Measurements from ENCODE around the gene ATG7.
"Not testable (repeated sequence)": the region's sequence is repeated elsewhere in the genome, so short reads cannot be mapped to it uniquely, and the experiment has no call there.

The ATG7 gene

GRCh38 chr3:11452312-11452711 lies 180.1 kb downstream of the ATG7 start:
- TF ChIP-seq CTCF (IDR thresholded peaks at IDR 0.05; ENCODE audit: borderline replicate concordance, insufficient read depth, low read depth, low read length) = no peak
- H3K4me3 ChIP-seq (ENCODE audit: low read depth, low read length) = no peak overlapping the region

DNA sequence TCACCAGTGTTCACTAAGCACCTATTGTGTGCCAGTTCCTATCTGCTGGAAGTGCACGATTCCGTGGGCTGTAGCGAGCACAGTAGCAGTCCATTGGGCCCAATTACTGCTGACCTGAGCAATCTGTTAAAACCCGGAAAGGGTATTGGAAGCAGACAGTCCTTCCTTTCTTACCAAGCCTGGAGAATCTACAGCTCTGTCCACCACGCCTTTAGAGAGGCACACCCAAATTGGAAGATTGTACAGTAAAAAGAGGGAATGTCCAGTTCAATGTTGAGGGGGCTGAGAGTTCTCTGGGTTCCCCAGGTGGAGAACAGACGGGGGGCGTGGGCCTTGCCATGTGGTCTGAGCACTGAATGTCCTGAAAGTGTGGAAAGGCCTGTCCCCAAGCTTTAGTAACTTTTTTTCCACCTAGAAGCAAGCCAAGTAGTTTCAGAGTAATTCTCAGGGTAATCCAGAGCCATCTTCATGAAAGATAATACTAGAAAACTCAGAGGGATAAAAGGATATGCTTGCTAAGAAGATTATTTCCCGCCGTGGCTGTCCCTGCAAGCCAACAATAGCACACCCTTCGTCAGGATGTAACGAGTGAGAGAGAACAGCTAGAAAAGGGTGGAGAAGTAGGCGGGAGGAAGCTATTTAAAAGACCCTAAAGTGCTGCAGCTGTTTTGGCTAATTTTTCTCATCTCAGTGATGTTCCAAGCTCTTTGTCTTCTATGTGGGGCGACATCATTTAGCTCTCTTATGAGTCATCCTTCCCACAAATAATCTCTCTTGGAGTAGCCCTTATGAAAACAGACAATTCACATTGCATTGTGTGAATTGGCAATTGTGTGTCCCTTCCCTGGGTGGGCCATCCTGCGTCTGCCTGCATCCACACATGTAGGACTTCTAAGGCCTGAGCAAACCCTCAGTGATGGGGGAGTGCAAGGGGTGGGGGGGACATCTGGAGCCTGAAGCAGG lies 181.0 kb downstream of the ATG7 start:
- no peak overlapping the region for H3K4me3 ChIP-seq (ENCODE audit: low read depth, low read length)
- no peak for TF ChIP-seq CTCF (IDR thresholded peaks at IDR 0.05; ENCODE audit: borderline replicate concordance, insufficient read depth, low read depth, low read length)

DNA sequence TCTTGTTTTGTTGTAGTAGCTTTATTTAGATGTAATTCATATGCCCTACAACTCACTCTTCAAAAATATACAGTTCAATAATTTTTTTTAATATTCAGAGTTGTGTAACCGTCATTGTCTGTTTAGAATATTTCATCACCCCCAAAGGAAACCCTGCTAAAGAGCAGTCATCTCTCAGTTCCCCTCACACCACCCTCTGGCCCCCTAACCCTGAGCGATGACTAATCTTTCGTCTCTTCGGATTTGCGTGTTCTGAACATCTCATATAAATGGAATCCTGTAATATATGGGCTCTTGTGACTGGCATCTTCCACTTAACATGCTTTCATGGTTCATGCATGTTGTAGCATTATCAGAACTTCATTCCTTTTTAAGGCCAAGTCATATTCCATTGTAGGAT lies 183.8 kb downstream of the ATG7 start:
- no peak overlapping the region for H3K4me3 ChIP-seq (ENCODE audit: low read depth, low read length)
- TF ChIP-seq CTCF (IDR thresholded peaks at IDR 0.05; ENCODE audit: borderline replicate concordance, insufficient read depth, low read depth, low read length) = no peak

GRCh38 chr3:11457135-11457534 lies 184.9 kb downstream of the ATG7 start:
- no peak for TF ChIP-seq CTCF (IDR thresholded peaks at IDR 0.05; ENCODE audit: borderline replicate concordance, insufficient read depth, low read depth, low read length)
- H3K4me3 ChIP-seq (ENCODE audit: low read depth, low read length) = no peak overlapping the region

DNA sequence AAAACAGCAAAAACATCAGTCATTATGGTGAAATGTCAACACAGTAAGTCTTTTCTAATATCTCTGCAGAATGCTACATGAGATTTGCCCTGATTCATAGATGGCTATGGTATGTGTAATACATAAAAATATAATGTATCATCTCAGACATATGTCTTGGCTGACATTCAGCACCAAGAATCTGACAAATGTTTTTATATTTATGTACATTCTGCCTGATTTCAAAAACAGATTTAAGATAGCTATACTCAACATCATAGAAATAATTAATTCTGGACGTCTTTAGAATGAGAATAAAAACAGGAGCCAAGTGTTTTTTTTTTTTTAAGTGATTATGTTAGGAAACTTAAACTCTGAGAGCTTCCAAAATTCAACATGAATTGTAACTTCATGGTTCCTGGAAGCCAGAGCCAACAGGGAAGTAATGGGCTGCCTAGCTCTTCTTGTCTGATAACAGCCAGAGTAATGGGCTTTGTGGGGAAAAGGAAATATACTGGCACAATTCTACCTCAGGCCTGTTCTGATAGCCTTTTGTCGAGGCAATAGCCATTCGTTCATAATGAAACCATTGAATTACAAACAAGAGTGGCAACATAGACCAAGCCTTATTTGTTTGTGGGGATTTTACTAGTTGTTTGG lies 187.1 kb downstream of the ATG7 start:
- no peak for TF ChIP-seq CTCF (IDR thresholded peaks at IDR 0.05; ENCODE audit: borderline replicate concordance, insufficient read depth, low read depth, low read length)
- no peak overlapping the region for H3K4me3 ChIP-seq (ENCODE audit: low read depth, low read length)

DNA sequence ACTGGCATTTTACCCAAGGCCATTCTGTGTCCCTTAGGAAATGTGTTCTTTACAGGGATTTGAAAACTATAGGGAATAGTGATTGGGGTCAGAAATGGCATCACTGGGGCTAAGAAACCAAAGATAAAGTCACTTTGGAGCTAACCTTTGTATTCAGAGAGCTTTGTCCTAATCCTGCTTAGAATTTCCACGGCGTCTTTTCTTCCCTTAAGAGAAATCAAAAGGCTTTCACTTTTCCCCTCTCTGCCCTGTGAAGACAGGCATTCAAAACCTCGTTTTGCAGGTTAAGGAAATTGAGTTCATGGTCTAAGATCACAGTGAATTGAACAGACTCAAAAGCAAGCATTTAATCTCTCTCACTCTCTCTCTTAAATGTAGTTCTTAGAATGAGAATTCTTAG lies 189.0 kb downstream of the ATG7 start:
- no peak for TF ChIP-seq CTCF (IDR thresholded peaks at IDR 0.05; ENCODE audit: borderline replicate concordance, insufficient read depth, low read depth, low read length)
- no peak overlapping the region for H3K4me3 ChIP-seq (ENCODE audit: low read depth, low read length)

DNA sequence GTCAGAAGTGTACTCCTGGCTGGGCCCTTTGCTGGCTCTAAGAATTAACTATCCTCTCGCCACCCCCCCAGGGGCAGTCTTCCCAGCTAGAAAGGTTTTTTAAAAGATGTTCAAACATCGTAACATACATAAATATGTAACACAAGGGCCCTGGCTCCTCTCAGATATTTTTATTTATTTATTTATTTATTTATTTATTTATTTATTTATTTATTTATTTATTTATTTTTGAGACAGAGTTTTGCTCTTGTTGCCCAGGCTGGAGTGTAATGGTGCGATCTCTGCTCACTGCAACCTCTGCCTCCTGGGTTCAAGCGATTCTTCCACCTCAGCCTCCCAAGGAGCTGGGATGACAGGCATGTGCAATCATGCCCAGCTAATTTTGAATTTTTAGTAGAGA lies 190.5 kb downstream of the ATG7 start:
- not testable (repeated sequence) for H3K4me3 ChIP-seq (ENCODE audit: low read depth, low read length)
